ENCODE measurements around the gene CRLF1.
A peak's percentile ranks its signal among the peaks of the same experiment; 100 is the strongest.

The CRLF1 gene

GRCh38 chr19:18606281-18607225, at the start of gene CRLF1:
Gene CRLF1, minus strand, starts transcription at chr19:18606799. Its CDS starts 143 bp downstream, at chr19:18606656.
- Histone ChIP-seq H3K36me3 (ENCODE audit: insufficient read depth, low read length) (no peaks in the 10 kb centered on the region; the same call in 1 of the 2 replicates), H3K9me3 (ENCODE audit: low read depth, low read length) (no peaks in the 10 kb centered on the region), H3K27ac (no peak within 1 kb of the TSS; the same call in 1 of the 2 replicates), H3K4me3 (peak within 1 kb of the TSS; percentile 87), H3K9ac (ENCODE audit: insufficient read length) (peak within 1 kb of the TSS; percentile 79)
- DNase-seq (ENCODE audit: low read depth, low spot score): no peak
- no peak for TF ChIP-seq EZH2 (IDR thresholded peaks at IDR 0.05)
- TF ChIP-seq FOXP2 (optimal IDR thresholded peaks at IDR 0.05; ENCODE audit: control extremely low read depth, extremely low read length, insufficient read depth): no peak
- TF ChIP-seq POLR2AphosphoS5 (IDR thresholded peaks at IDR 0.05; ENCODE audit: borderline replicate concordance, low read depth, low read length): no peak

- no peak for DNase-seq (ENCODE audit: low read depth, low spot score)
- Histone ChIP-seq H3K4me3 (no peak overlapping the region), H3K36me3 (ENCODE audit: insufficient read depth, low read length) (no peaks in the 10 kb centered on the region), H3K27ac (no peak overlapping the region), H3K9me3 (ENCODE audit: low read depth, low read length) (no peaks in the 10 kb centered on the region), H3K9ac (ENCODE audit: insufficient read length) (no peak overlapping the region)
- TF ChIP-seq FOXP2 (optimal IDR thresholded peaks at IDR 0.05; ENCODE audit: control extremely low read depth, extremely low read length, insufficient read depth): no peak
- TF ChIP-seq EZH2 (IDR thresholded peaks at IDR 0.05): no peak
- no peak for TF ChIP-seq POLR2AphosphoS5 (IDR thresholded peaks at IDR 0.05; ENCODE audit: borderline replicate concordance, low read depth, low read length)
Observed at GRCh38 chr19:18655173-18655844, 48.7 kb upstream of the CRLF1 start.

GRCh38 chr19:18654469-18654868, 47.9 kb upstream of the CRLF1 start:
- DNase-seq (ENCODE audit: low read depth, low spot score): no peak
- Histone ChIP-seq H3K36me3 (ENCODE audit: insufficient read depth, low read length) (no peaks in the 10 kb centered on the region), H3K4me3 (no peak overlapping the region), H3K9me3 (ENCODE audit: low read depth, low read length) (no peaks in the 10 kb centered on the region), H3K9ac (ENCODE audit: insufficient read length) (no peak overlapping the region), H3K27ac (no peak overlapping the region)
- TF ChIP-seq POLR2AphosphoS5 (IDR thresholded peaks at IDR 0.05; ENCODE audit: borderline replicate concordance, low read depth, low read length) (no peak), FOXP2 (optimal IDR thresholded peaks at IDR 0.05; ENCODE audit: control extremely low read depth, extremely low read length, insufficient read depth) (no peak), EZH2 (IDR thresholded peaks at IDR 0.05) (no peak)

- H3K9ac ChIP-seq (ENCODE audit: insufficient read length): no peak overlapping the region
- TF ChIP-seq EZH2 (IDR thresholded peaks at IDR 0.05) (no peak), FOXP2 (optimal IDR thresholded peaks at IDR 0.05; ENCODE audit: control extremely low read depth, extremely low read length, insufficient read depth) (no peak)
- H3K36me3 ChIP-seq (ENCODE audit: insufficient read depth, low read length): no peaks in the 10 kb centered on the region
- no peak for DNase-seq (ENCODE audit: low read depth, low spot score)
- H3K9me3 ChIP-seq (ENCODE audit: low read depth, low read length): no peaks in the 10 kb centered on the region
- no peak overlapping the region for H3K27ac ChIP-seq
- H3K4me3 ChIP-seq: no peak overlapping the region
Observed at GRCh38 chr19:18653853-18654252, 47.3 kb upstream of the CRLF1 start.

- H3K9me3 ChIP-seq (ENCODE audit: low read depth, low read length): no peaks in the 10 kb centered on the region
- H3K4me3 ChIP-seq: no peak overlapping the region
- no peak overlapping the region for H3K9ac ChIP-seq (ENCODE audit: insufficient read length)
- H3K36me3 ChIP-seq (ENCODE audit: insufficient read depth, low read length): no peaks in the 10 kb centered on the region
- TF ChIP-seq POLR2AphosphoS5 (IDR thresholded peaks at IDR 0.05; ENCODE audit: borderline replicate concordance, low read depth, low read length) (no peak), FOXP2 (optimal IDR thresholded peaks at IDR 0.05; ENCODE audit: control extremely low read depth, extremely low read length, insufficient read depth) (no peak), EZH2 (IDR thresholded peaks at IDR 0.05) (no peak)
- H3K27ac ChIP-seq: no peak overlapping the region
- no peak for DNase-seq (ENCODE audit: low read depth, low spot score)
Observed at GRCh38 chr19:18651733-18652132, 45.1 kb upstream of the CRLF1 start.

- DNase-seq (ENCODE audit: low read depth, low spot score): no peak
- H3K36me3 ChIP-seq (ENCODE audit: insufficient read depth, low read length): no peaks in the 10 kb centered on the region
- no peak overlapping the region for H3K4me3 ChIP-seq
- H3K9ac ChIP-seq (ENCODE audit: insufficient read length): no peak overlapping the region
- H3K27ac ChIP-seq: no peak overlapping the region
- H3K9me3 ChIP-seq (ENCODE audit: low read depth, low read length): no peaks in the 10 kb centered on the region
- no peak for TF ChIP-seq POLR2AphosphoS5 (IDR thresholded peaks at IDR 0.05; ENCODE audit: borderline replicate concordance, low read depth, low read length)
- TF ChIP-seq EZH2 (IDR thresholded peaks at IDR 0.05): no peak
- TF ChIP-seq FOXP2 (optimal IDR thresholded peaks at IDR 0.05; ENCODE audit: control extremely low read depth, extremely low read length, insufficient read depth): no peak
Observed at GRCh38 chr19:18651300-18651699, 44.7 kb upstream of the CRLF1 start.

GRCh38 chr19:18650468-18651041, 44.0 kb upstream of the CRLF1 start:
- Histone ChIP-seq H3K4me3 (no peak overlapping the region), H3K9ac (ENCODE audit: insufficient read length) (no peak overlapping the region), H3K27ac (no peak overlapping the region), H3K36me3 (ENCODE audit: insufficient read depth, low read length) (no peaks in the 10 kb centered on the region), H3K9me3 (ENCODE audit: low read depth, low read length) (no peaks in the 10 kb centered on the region)
- no peak for DNase-seq (ENCODE audit: low read depth, low spot score)
- no peak for TF ChIP-seq POLR2AphosphoS5 (IDR thresholded peaks at IDR 0.05; ENCODE audit: borderline replicate concordance, low read depth, low read length)

- TF ChIP-seq POLR2AphosphoS5 (IDR thresholded peaks at IDR 0.05; ENCODE audit: borderline replicate concordance, low read depth, low read length) (no peak), FOXP2 (optimal IDR thresholded peaks at IDR 0.05; ENCODE audit: control extremely low read depth, extremely low read length, insufficient read depth) (no peak), EZH2 (IDR thresholded peaks at IDR 0.05) (no peak)
- no peaks in the 10 kb centered on the region for H3K36me3 ChIP-seq (ENCODE audit: insufficient read depth, low read length)
- no peak overlapping the region for H3K4me3 ChIP-seq
- H3K27ac ChIP-seq: no peak overlapping the region
- no peaks in the 10 kb centered on the region for H3K9me3 ChIP-seq (ENCODE audit: low read depth, low read length)
- DNase-seq (ENCODE audit: low read depth, low spot score): no peak
- H3K9ac ChIP-seq (ENCODE audit: insufficient read length): no peak overlapping the region
Observed at GRCh38 chr19:18650021-18650390, 43.4 kb upstream of the CRLF1 start.
